Mesenchymal stem cell (in vitro differentiated cells and primary cell): ENCODE measurements around the gene KRT23.
A peak's percentile ranks its signal among the peaks of the same experiment; 100 is the strongest.

Experiments
- DNase-seq: peaks from one replicate; pipeline ENCODE4 v3.0.0-alpha.2; 2013
- H2AFZ ChIP-seq: one replicate; pipeline ENCODE4 v1.6.1; 2013; ENCODE audit warnings: low read depth, mild to moderate bottlenecking, control low read depth, inconsistent platforms, low read length, moderate library complexity
- H2AK5ac ChIP-seq: 2 replicates; pipeline ENCODE4 v1.6.1; 2013; ENCODE audit warnings: low read length, moderate library complexity, mild to moderate bottlenecking, inconsistent platforms; ENCODE audit not compliant: severe bottlenecking
- H2BK120ac ChIP-seq: one replicate; pipeline ENCODE4 v1.6.1; 2013; ENCODE audit warnings: low read depth, mild to moderate bottlenecking, inconsistent platforms, low read length, moderate library complexity
- H2BK12ac ChIP-seq, 2 experiments: one replicate each; pipeline ENCODE4 v1.6.1; 2013; ENCODE audit warnings: inconsistent platforms in 2 of 2, low read length in 2 of 2, mild to moderate bottlenecking in 2 of 2, moderate library complexity in 2 of 2, control low read depth in 1 of 2
- H2BK15ac ChIP-seq: one replicate; pipeline ENCODE4 v1.6.1; 2013; ENCODE audit warnings: mild to moderate bottlenecking, low read depth, inconsistent platforms; ENCODE audit not compliant: poor library complexity, severe bottlenecking
- H2BK5ac ChIP-seq: 2 replicates; pipeline ENCODE4 v1.6.1; 2013; ENCODE audit warnings: low read depth, mild to moderate bottlenecking, low read length, control low read depth, inconsistent platforms; ENCODE audit not compliant: poor library complexity, severe bottlenecking
- H3K14ac ChIP-seq, 2 experiments: one replicate each; pipeline ENCODE4 v1.6.1; 2013; ENCODE audit warnings: inconsistent platforms in 2 of 2, low read length in 2 of 2, control low read depth in 1 of 2, mild to moderate bottlenecking in 1 of 2, moderate library complexity in 1 of 2
- H3K18ac ChIP-seq, 2 experiments: one replicate each; pipeline ENCODE4 v1.6.1; 2013; ENCODE audit warnings: inconsistent platforms in 2 of 2, low read length in 2 of 2, control low read depth in 1 of 2, low read depth in 1 of 2, mild to moderate bottlenecking in 1 of 2
- H3K23ac ChIP-seq, 2 experiments: one replicate each; pipeline ENCODE4 v1.6.1; 2013; ENCODE audit warnings: inconsistent platforms in 2 of 2, low read length in 2 of 2, mild to moderate bottlenecking in 2 of 2, moderate library complexity in 2 of 2, control low read depth in 1 of 2
- H3K27ac ChIP-seq: 2 replicates; pipeline ENCODE4 v1.5.1; 2013; ENCODE audit warnings: mild to moderate bottlenecking, moderate library complexity, low read length, control low read depth, inconsistent platforms; ENCODE audit not compliant: poor library complexity, severe bottlenecking
- H3K27me3 ChIP-seq, 2 experiments: 2 replicates each; pipeline versions ENCODE4 v1.6.1 to v1.7.0; 2013; ENCODE audit warnings: low read length in 2 of 2, mild to moderate bottlenecking in 2 of 2, moderate library complexity in 2 of 2, control low read depth in 1 of 2, inconsistent platforms in 1 of 2; ENCODE audit not compliant: control insufficient read depth in 1 of 2, insufficient read depth in 1 of 2
- H3K36me3 ChIP-seq, 2 experiments: 2 replicates each; pipeline versions ENCODE4 v1.6.1 to v1.7.0; 2013; ENCODE audit warnings: low read length in 2 of 2, control low read depth in 1 of 2, inconsistent platforms in 1 of 2, low read depth in 1 of 2, mild to moderate bottlenecking in 1 of 2; ENCODE audit not compliant: insufficient read depth in 2 of 2, control insufficient read depth in 1 of 2
- H3K4ac ChIP-seq, 2 experiments: one replicate each; pipeline ENCODE4 v1.6.1; 2013; ENCODE audit warnings: inconsistent platforms in 2 of 2, low read length in 2 of 2, mild to moderate bottlenecking in 2 of 2, moderate library complexity in 2 of 2, control low read depth in 1 of 2, low read depth in 1 of 2
- H3K4me1 ChIP-seq: 2 replicates; pipeline ENCODE4 v1.6.1; 2013; ENCODE audit warnings: low read depth, low read length, control low read depth; ENCODE audit not compliant: control insufficient read depth, insufficient read depth
- H3K4me2 ChIP-seq: 2 replicates; pipeline ENCODE4 v1.6.1; 2013; ENCODE audit warnings: low read length, mild to moderate bottlenecking, inconsistent platforms; ENCODE audit not compliant: poor library complexity, severe bottlenecking
- H3K4me3 ChIP-seq, 2 experiments: 2 replicates each; pipeline versions ENCODE4 v1.5.1 to v1.7.0; 2013; ENCODE audit warnings: low read length in 2 of 2, mild to moderate bottlenecking in 2 of 2, control low read depth in 1 of 2, low read depth in 1 of 2; ENCODE audit not compliant: insufficient read depth in 1 of 2
- H3K79me1 ChIP-seq: replicated peaks from 2 replicates; pipeline ENCODE4 v1.6.1; 2013; ENCODE audit warnings: mild to moderate bottlenecking, control low read depth, low read length, inconsistent platforms; ENCODE audit not compliant: poor library complexity, severe bottlenecking
- H3K9ac ChIP-seq: 2 replicates; pipeline ENCODE4 v1.7.0; 2013; ENCODE audit warnings: mild to moderate bottlenecking, low read length, moderate library complexity
- H3K9me3 ChIP-seq: 2 replicates; pipeline ENCODE4 v1.7.0; 2013; ENCODE audit warnings: mild to moderate bottlenecking, low read length; ENCODE audit not compliant: control insufficient read depth
- H4K8ac ChIP-seq: one replicate; pipeline ENCODE4 v1.6.1; 2013; ENCODE audit warnings: inconsistent platforms, mild to moderate bottlenecking, low read length, moderate library complexity
- H4K91ac ChIP-seq: one replicate; pipeline ENCODE4 v1.6.1; 2013; ENCODE audit warnings: mild to moderate bottlenecking, low read length, inconsistent platforms
- WGBS: methylation state at CpG from one replicate; pipeline ENCODE4 v1.1.7; 2013; ENCODE audit warnings: mixed read lengths; 5-methylcytosine and 5-hydroxymethylcytosine counted together

The KRT23 gene

DNA sequence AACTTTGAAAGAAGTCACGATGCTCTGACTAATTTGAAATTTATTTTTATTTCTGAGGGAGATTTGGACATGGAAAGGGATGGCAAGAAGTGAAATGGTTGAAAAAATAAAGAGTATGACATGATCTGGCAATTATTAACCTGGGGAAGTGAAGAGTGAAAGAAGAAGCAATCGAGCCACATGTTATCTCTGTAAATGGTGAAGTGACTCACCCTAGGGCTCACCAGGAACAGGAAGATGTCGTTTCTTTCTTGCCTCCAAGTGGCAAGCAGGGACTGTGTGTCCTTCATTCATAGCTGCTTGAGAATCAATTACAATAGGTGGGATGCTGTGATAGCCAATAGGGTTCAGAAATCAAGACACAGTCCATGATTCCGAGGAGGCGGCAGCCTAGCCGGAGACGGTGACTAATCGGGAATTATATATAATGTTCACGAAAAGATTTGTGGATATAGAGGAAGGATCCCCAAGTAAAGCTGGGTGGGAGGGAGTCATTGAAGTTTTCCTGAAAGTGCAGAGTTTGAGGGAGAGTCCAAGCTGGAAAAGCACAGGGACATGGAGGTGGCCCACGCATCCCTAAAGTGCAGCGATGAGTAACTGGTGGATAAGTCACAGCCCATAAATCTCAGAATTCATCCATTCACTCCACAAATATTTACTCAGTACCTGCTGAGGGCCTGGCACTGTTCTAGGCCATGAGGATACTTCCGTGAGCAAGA, 34.2 kb downstream of the KRT23 start:
- no peak overlapping the region for H3K14ac ChIP-seq
- peak overlapping the region; percentile 44 for H3K4me2 ChIP-seq
- no peaks in the 10 kb centered on the region for H3K27me3 ChIP-seq
- H2BK15ac ChIP-seq, result no peak overlapping the region
- no peaks in the 10 kb centered on the region for H3K36me3 ChIP-seq
- no peak overlapping the region for H3K18ac ChIP-seq
- no peak overlapping the region for H2AFZ ChIP-seq
- H2AK5ac ChIP-seq, result peak overlapping the region; percentile 49
- H3K4me3 ChIP-seq, result no peak overlapping the region
- no peak overlapping the region for H2BK120ac ChIP-seq
- WGBS, result 44% methylated on average over 11 of the region's 12 CpGs
- DNase-seq, result peak; percentile 45
- H3K4me1 ChIP-seq, result peaks cover 13% of the 10 kb centered on the region
- peak overlapping the region; percentile 38 for H4K8ac ChIP-seq
- H2BK5ac ChIP-seq, result peak overlapping the region; percentile 95
- no peak overlapping the region for H2BK12ac ChIP-seq
- H3K9ac ChIP-seq, result peak overlapping the region; percentile 16
- peak overlapping the region; percentile 100 for H3K27ac ChIP-seq
- H3K23ac ChIP-seq, result peak overlapping the region in 1 of 2 experiments; percentile 95
- no peaks in the 10 kb centered on the region for H3K9me3 ChIP-seq
- no peak overlapping the region for H3K4ac ChIP-seq
- H3K79me1 ChIP-seq, result no peaks in the 10 kb centered on the region
- no peak overlapping the region for H4K91ac ChIP-seq

GRCh38 chr17:40902498-40902897, 34.9 kb downstream of the KRT23 start:
- peak overlapping the region; percentile 56 for H3K9ac ChIP-seq
- no peak overlapping the region for H3K4me3 ChIP-seq
- H3K4me1 ChIP-seq, result peaks cover 13% of the 10 kb centered on the region
- no peak overlapping the region for H2BK15ac ChIP-seq
- no peak overlapping the region for H4K8ac ChIP-seq
- no peak overlapping the region for H2BK120ac ChIP-seq
- no peaks in the 10 kb centered on the region for H3K79me1 ChIP-seq
- peak overlapping the region; percentile 100 for H2AK5ac ChIP-seq
- no peak for DNase-seq
- H3K36me3 ChIP-seq, result no peaks in the 10 kb centered on the region
- H2AFZ ChIP-seq, result no peak overlapping the region
- H3K9me3 ChIP-seq, result no peaks in the 10 kb centered on the region
- no peak overlapping the region for H3K23ac ChIP-seq
- H3K27me3 ChIP-seq, result no peaks in the 10 kb centered on the region
- no peak overlapping the region for H3K4me2 ChIP-seq
- no peak overlapping the region for H3K4ac ChIP-seq
- H4K91ac ChIP-seq, result no peak overlapping the region
- peak overlapping the region; percentile 95 for H2BK5ac ChIP-seq
- 100% methylated on average over 2 of the region's 4 CpGs for WGBS
- H2BK12ac ChIP-seq, result no peak overlapping the region
- no peak overlapping the region for H3K18ac ChIP-seq
- H3K14ac ChIP-seq, result no peak overlapping the region
- H3K27ac ChIP-seq, result peak overlapping the region; percentile 99

DNA sequence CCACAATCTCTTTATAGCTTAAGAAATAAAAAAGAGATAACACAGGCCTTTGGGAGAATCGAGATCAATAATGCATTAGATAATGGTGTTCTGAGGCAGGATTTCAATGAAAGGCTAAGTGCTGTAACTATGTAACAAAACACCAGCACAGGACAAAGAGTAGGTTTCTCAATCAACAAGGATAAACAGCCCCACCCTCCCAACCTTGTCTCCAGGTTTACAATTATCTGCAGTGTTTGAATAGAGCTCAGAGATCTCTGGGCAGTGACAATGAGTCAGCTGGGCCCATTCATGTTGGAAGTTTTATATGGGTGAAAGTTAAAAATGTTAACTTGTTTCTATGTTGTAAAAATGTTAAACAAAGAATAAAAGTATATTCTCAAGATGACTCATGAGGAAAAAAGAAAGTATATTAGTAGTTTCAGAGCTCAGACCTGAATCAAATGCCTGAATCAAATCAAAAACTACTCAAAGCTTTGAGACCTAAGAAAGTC, 35.4 kb downstream of the KRT23 start:
- Histone ChIP-seq H3K9ac (peak overlapping the region; percentile 56), H3K36me3 (no peaks in the 10 kb centered on the region), H2BK5ac (peak overlapping the region; percentile 20), H3K14ac (no peak overlapping the region), H3K4ac (no peak overlapping the region), H3K27me3 (no peaks in the 10 kb centered on the region), H3K4me3 (no peak overlapping the region), H2AFZ (no peak overlapping the region), H3K18ac (no peak overlapping the region), H2BK15ac (no peak overlapping the region), H4K8ac (no peak overlapping the region), H3K27ac (peak overlapping the region; percentile 99), H3K23ac (no peak overlapping the region), H3K4me1 (peaks cover 13% of the 10 kb centered on the region), H2BK12ac (no peak overlapping the region), H3K4me2 (no peak overlapping the region), H2AK5ac (peak overlapping the region; percentile 100), H2BK120ac (no peak overlapping the region), H3K79me1 (no peaks in the 10 kb centered on the region), H4K91ac (no peak overlapping the region), H3K9me3 (no peaks in the 10 kb centered on the region)
- no peak for DNase-seq
- no CpG with 5 or more reads among the region's 1 CpG for WGBS

DNA sequence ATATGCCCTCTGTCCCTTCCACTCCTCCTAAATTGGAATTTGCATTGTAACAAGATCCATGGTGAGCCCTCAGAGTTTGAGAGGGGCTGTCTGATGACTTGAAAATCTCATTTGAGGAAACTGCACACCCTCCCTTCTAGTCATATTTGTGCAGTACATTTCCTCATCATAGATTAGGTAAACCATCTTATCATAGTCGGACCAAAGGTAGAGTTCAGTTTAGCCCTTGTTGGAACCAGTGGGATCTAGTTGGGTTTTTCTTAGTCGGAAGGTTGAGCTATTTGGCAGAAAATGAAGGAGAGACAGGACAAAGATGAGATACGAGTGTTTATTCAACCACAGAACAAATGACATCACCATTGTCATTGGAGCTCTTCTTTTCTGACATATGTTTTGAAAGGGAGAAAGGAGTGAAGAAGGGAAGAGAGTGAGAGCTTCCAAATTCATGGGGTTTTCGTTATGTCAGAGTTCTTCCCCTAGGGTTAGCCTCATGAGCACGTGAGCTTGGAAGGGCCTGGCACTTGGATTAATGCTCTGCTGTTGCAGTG, 36.6 kb downstream of the KRT23 start:
- H2BK12ac ChIP-seq, result no peak overlapping the region
- H2BK5ac ChIP-seq, result no peak overlapping the region
- no peaks in the 10 kb centered on the region for H3K36me3 ChIP-seq
- peaks cover 0 to 4% of the 10 kb centered on the region in 2 experiments for H3K27me3 ChIP-seq
- no peak overlapping the region for H2BK15ac ChIP-seq
- no peak overlapping the region for H3K23ac ChIP-seq
- H3K4ac ChIP-seq, result no peak overlapping the region
- peak overlapping the region; percentile 87 for H2AK5ac ChIP-seq
- H2BK120ac ChIP-seq, result no peak overlapping the region
- no peak overlapping the region for H3K14ac ChIP-seq
- H3K9ac ChIP-seq, result no peak overlapping the region
- H2AFZ ChIP-seq, result no peak overlapping the region
- H3K27ac ChIP-seq, result no peak overlapping the region
- no peak overlapping the region for H3K4me3 ChIP-seq
- no peak overlapping the region for H3K4me2 ChIP-seq
- no peak for DNase-seq
- H4K91ac ChIP-seq, result no peak overlapping the region
- H4K8ac ChIP-seq, result no peak overlapping the region
- no peak overlapping the region for H3K18ac ChIP-seq
- H3K79me1 ChIP-seq, result no peaks in the 10 kb centered on the region
- WGBS, result 90% methylated on average over 3 of the region's 5 CpGs
- H3K4me1 ChIP-seq, result peaks cover 11% of the 10 kb centered on the region
- H3K9me3 ChIP-seq, result no peaks in the 10 kb centered on the region
